ENCODE data around the gene PLA2G4D.

Gene PLA2G4D

DNA sequence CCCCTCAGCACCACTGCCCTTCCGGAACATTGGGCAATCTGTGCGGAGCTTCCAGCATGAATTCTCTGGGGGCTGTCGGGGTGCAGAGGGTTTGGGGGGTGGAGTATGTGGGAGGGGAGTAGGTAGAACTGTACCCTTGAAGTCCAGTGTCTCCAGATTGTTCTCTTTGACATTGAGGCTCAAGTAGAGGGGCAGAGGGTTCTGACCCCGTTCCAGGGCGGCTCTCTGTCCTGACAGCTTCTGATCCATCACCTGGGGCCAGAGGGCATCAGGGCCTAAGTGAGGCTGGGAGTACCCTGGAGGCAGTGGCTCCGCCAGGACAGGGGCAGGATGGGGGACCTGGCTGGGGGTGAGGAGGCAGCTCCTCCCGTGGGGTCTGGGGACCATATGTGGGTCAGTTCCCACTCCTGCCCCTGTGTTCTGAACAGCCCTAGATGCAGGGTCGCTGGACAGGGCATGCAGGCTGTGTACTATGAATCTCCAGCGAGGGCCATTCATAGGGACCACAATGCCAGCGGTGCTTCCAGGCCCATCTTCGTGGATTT lies 22.1 kb downstream of the PLA2G4D start:
- H3K4me3 ChIP-seq (ENCODE audit: low read length) = no peak overlapping the region
- DNase-seq (ENCODE audit: low read depth) = no peak
- no peak for TF ChIP-seq CTCF (conservative IDR thresholded peaks at IDR 0.05; ENCODE audit: low read depth, low read length)

DNA sequence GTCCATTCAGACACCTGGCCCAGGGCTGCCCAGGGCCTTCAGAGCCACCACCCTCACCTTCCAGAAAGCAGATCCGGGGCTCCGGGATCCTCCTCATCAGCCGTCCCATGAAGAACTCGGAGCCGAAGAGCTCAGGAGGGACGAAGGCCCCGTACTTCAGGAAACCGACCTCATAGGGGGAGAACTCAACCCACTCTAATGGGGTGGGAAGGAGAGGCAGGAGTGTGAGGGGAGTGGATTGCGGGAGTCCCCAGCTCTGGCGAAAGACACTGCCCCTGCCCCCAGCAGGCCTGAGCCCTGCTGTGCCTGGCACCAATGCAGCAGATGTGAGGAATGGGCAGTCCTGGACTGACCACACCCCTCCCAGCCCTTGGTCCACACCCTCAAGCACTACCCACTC lies 22.6 kb downstream of the PLA2G4D start:
- DNase-seq (ENCODE audit: low read depth) = no peak
- TF ChIP-seq CTCF (conservative IDR thresholded peaks at IDR 0.05; ENCODE audit: low read depth, low read length) = no peak

DNA sequence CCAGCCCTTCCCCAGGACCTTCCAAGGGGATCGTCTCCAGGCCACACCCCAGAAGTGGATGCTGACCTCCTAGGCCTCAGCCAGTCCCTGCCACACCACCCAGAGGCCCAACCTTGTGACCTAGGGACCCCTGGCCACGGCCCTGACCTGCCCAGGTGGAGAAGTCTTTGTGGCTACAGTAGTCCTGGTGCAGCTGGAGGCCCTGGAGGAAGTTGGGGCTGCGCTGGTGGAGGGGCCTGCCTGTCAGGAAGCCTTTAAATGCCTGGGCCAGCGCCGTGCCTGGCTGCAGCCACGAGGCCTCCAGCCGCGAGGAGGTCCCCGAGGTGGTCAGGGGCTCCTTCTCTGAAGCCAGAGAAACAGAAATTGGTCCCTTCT lies 23.4 kb downstream of the PLA2G4D start:
- DNase-seq (ENCODE audit: low read depth) = no peak
- no peak for TF ChIP-seq CTCF (conservative IDR thresholded peaks at IDR 0.05; ENCODE audit: low read depth, low read length)
- no peak overlapping the region for H3K4me3 ChIP-seq (ENCODE audit: low read length)

More for the DNA sequence above, 22.6 kb downstream of the PLA2G4D start:
- H3K4me3 ChIP-seq (ENCODE audit: low read length) = no peak overlapping the region

- no peak overlapping the region for H3K4me3 ChIP-seq (ENCODE audit: low read length)
- no peak for DNase-seq (ENCODE audit: low read depth)
- TF ChIP-seq CTCF (conservative IDR thresholded peaks at IDR 0.05; ENCODE audit: low read depth, low read length) = no peak
These were observed 23.9 kb downstream of the PLA2G4D start for GRCh38 chr15:42070279-42070975.

DNA sequence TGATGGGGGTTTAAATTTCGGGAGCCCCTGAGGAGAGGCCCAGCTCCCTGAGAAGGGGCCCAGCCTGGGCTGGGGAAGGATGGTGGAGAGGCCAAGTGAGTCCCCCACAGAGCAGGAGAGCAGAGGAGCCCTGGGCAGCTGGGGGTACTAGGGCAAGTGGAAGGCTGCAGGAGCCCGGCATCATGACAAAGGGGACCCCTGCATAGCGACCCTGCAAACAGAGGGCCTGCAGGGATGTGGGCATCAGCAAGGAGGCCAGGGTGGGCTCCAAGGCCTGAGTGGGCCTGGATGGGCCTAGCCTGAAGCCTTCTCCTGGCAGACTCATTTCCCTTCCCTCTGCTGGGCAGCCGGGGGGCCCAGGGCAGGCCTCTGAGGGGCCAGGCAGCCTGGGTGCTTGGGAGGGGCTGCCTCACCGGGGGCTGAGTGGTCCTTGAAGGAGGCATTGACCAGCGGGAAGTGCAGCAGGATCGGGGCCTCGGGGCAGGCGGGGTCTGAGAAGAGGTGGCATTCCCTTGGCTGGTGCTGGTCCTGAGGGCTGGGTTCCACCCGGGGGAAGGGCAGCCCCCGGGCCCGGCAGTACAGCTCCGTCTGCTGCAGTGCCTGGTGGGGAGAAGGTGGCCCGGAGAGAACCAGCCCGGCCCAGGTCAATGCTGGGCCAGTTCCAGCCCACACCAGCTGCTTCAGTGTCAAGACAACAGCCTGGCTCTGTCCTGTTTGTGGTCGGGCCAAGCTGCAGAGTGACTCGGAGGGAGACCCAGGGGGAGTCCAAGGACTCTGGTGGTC lies 24.7 kb downstream of the PLA2G4D start:
- TF ChIP-seq CTCF (conservative IDR thresholded peaks at IDR 0.05; ENCODE audit: low read depth, low read length) = no peak
- no peak overlapping the region for H3K4me3 ChIP-seq (ENCODE audit: low read length)
- DNase-seq (ENCODE audit: low read depth) = no peak

DNA sequence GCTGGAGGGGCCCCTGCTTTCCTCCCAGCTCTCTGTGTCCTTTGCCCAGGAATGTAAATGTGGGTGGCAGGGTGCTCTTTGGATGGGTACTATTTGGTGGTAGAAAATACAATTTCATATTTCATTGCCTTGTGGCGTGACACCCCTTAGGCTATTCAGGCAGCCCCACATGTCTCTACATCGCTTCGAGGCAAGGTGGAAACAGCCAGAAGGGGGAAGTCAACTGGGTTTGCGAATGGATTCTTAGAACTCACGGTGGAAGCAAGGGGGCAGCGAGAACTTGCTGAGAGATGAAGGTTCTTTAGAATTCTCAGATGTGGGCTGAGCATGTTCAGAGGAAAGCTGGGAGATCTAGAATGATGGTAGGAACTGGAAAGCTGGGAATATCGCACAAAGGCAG lies 25.3 kb downstream of the PLA2G4D start:
- H3K4me3 ChIP-seq (ENCODE audit: low read length) = no peak overlapping the region
- no peak for DNase-seq (ENCODE audit: low read depth)
- no peak for TF ChIP-seq CTCF (conservative IDR thresholded peaks at IDR 0.05; ENCODE audit: low read depth, low read length)

All from retinal pigment epithelial cell (primary cell).